ENCODE data around the gene TXNDC17. TPM values are rescaled to one million over a fixed set of nuclear protein-coding genes. Genes with fewer than 3 reads are reported as not detected.

Gene TXNDC17
- total and polyA plus RNA-seq, 2 of the 13 experiments (the other 11 are each of a cell fraction or from before 2014, with no cell fraction given), result 188 to 266 TPM

DNA sequence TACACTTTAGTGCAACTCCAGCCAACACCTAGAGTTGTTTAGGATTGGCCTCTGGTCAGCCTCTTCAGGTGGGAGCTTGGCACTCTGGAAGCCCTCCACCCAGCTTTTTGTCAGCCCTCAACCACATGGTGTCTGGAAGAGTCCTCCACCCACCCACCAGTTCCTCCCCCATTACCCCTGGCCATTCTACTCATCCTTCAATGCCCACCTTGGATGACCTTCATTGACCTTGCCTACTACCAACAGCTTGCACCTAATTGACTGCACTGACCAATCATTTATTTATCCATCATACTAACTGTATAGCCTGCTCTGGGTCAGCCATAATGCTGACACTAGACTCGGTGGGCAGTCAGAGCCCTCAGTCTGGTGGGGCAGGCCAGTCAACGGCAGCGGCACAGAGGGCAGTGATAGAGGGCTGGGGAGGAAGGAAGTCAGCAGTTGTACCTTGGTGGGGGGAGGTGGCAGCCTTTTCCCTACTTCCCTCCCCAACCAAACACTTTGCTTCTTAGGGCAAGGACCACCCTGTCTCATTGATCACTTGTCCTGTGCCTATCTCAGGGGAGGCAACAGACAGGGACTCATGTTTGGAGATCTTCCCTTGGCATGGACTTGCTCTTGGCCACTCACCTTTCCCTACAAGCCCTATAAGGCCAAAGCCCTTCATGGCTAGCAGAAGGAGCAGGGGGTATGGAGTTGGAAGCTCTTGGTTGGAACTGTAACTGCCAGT lies 43.0 kb downstream of the TXNDC17 start:
- intact Hi-C loops (cut with micrococcal nuclease; ENCODE audit: unreplicated experiment), result loop anchor here (2.0 kb wide), 2 partner anchors 17 kb away; no protein-coding TSS in a partner anchor
- Histone ChIP-seq H3K4me3 (replicated peaks in 1 of 3; ENCODE audit: insufficient read depth in 1 of 3, low read depth in 2 of 3, low read length in 3 of 3) (peak overlapping the region in 1 of 3 experiments; percentile 10; a peak in 1 of 6 replicates), H3K9ac (ENCODE audit: insufficient read depth, low read depth, low read length) (no peak overlapping the region), H3K4me2 (ENCODE audit: low read depth, low read length) (peak overlapping the region; percentile 66), H3K9me3 (ENCODE audit: low read length) (no peaks in the 10 kb centered on the region), H3K79me2 (ENCODE audit: insufficient read depth, low read length) (no peaks in the 10 kb centered on the region), H3K36me3 (replicated peaks in 1 of 2; ENCODE audit: control insufficient read depth in 1 of 2, insufficient read depth in 2 of 2, low read length in 2 of 2) (peaks cover 0 to 8% of the 10 kb centered on the region in 2 experiments; a peak in 2 of 5 replicates), H3K4me1 (ENCODE audit: insufficient read depth, low read length) (peaks cover 73% of the 10 kb centered on the region), H3K27ac (ENCODE audit: extremely low read length, insufficient read depth, low read length) (peak overlapping the region; percentile 58), H3K27me3 (ENCODE audit: control insufficient read depth in 1 of 2, insufficient read depth in 2 of 2, low read length in 2 of 2) (no peaks in the 10 kb centered on the region), H2AFZ (ENCODE audit: low read length) (no peak overlapping the region), H4K20me1 (ENCODE audit: insufficient read depth, low read length) (no peaks in the 10 kb centered on the region)
- in situ Hi-C loops (cut with HindIII; ENCODE audit: extremely low pct_ligation_motif_present, low pct_unique_long_range_greater_than_20kb), result no loop called here
- 78% methylated on average over 3 of the region's 3 CpGs for WGBS (ENCODE audit: low lambda C conversion rate)
- ChIA-PET POLR2A (interaction anchor here (0.9 to 7.7 kb wide), 6 partner anchors 11 to 70 kb away, joined by 3 to 265 read pairs (median 4); partner anchors contain the start of gene SLC13A5), CTCF (ENCODE audit: low intra/inter-chr PET ratio, low total read pairs) (interaction anchor here (0.7 kb wide), 1 partner anchor 30 kb away, joined by 3 read pairs; no protein-coding TSS in a partner anchor)
- peak; percentile 10 for ATAC-seq
- no peak for DNase-seq (ENCODE audit: low spot score)
- no TSS peak for BruUV-seq (replicated peaks)
- no peak for FAIRE-seq
- TF ChIP-seq SRY (CRISPR knock-in tag; IDR thresholded peaks at IDR 0.05) (0 out of 2 replicates have a peak, but pooled peaks have one; percentile 32), ZNF776 (CRISPR knock-in tag; IDR thresholded peaks at IDR 0.05) (0 out of 2 replicates have a peak, but pooled peaks have one; percentile 56), ELF3 (CRISPR knock-in tag; IDR thresholded peaks at IDR 0.05) (0 out of 2 replicates have a peak, but pooled peaks have one; percentile 12), ZNF83 (CRISPR knock-in tag; IDR thresholded peaks at IDR 0.05; ENCODE audit: borderline replicate concordance) (0 out of 2 replicates have a peak, but pooled peaks have one; percentile 21), HNF4G (IDR thresholded peaks at IDR 0.05; ENCODE audit: borderline replicate concordance, low read depth, low read length) (no peak), HNF4G (CRISPR knock-in tag; IDR thresholded peaks at IDR 0.05; ENCODE audit: borderline replicate concordance, low read depth) (no peak), POLR2G (IDR thresholded peaks at IDR 0.05; ENCODE audit: low read depth, low read length) (peak; percentile 47; the same call in 1 of the 2 replicates), ZMAT3 (CRISPR knock-in tag; conservative IDR thresholded peaks at IDR 0.05) (0 out of 2 replicates have a peak, but pooled peaks have one; percentile 44)
- TF ChIP-seq, protein P1, sequence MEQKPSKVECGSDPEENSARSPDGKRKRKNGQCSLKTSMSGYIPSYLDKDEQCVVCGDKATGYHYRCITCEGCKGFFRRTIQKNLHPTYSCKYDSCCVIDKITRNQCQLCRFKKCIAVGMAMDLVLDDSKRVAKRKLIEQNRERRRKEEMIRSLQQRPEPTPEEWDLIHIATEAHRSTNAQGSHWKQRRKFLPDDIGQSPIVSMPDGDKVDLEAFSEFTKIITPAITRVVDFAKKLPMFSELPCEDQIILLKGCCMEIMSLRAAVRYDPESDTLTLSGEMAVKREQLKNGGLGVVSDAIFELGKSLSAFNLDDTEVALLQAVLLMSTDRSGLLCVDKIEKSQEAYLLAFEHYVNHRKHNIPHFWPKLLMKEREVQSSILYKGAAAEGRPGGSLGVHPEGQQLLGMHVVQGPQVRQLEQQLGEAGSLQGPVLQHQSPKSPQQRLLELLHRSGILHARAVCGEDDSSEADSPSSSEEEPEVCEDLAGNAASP (CRISPR knock-in tag; IDR thresholded peaks at IDR 0.05; ENCODE audit: borderline replicate concordance), result no peak
- TF ChIP-seq, protein P2, sequence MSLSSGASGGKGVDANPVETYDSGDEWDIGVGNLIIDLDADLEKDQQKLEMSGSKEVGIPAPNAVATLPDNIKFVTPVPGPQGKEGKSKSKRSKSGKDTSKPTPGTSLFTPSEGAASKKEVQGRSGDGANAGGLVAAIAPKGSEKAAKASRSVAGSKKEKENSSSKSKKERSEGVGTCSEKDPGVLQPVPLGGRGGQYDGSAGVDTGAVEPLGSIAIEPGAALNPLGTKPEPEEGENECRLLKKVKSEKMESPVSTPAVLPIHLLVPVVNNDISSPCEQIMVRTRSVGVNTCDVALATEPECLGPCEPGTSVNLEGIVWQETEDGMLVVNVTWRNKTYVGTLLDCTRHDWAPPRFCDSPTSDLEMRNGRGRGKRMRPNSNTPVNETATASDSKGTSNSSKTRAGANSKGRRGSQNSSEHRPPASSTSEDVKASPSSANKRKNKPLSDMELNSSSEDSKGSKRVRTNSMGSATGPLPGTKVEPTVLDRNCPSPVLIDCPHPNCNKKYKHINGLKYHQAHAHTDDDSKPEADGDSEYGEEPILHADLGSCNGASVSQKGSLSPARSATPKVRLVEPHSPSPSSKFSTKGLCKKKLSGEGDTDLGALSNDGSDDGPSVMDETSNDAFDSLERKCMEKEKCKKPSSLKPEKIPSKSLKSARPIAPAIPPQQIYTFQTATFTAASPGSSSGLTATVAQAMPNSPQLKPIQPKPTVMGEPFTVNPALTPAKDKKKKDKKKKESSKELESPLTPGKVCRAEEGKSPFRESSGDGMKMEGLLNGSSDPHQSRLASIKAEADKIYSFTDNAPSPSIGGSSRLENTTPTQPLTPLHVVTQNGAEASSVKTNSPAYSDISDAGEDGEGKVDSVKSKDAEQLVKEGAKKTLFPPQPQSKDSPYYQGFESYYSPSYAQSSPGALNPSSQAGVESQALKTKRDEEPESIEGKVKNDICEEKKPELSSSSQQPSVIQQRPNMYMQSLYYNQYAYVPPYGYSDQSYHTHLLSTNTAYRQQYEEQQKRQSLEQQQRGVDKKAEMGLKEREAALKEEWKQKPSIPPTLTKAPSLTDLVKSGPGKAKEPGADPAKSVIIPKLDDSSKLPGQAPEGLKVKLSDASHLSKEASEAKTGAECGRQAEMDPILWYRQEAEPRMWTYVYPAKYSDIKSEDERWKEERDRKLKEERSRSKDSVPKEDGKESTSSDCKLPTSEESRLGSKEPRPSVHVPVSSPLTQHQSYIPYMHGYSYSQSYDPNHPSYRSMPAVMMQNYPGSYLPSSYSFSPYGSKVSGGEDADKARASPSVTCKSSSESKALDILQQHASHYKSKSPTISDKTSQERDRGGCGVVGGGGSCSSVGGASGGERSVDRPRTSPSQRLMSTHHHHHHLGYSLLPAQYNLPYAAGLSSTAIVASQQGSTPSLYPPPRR (CRISPR knock-in tag; IDR thresholded peaks at IDR 0.05; ENCODE audit: borderline replicate concordance), result no peak
- TF ChIP-seq, protein P3, sequence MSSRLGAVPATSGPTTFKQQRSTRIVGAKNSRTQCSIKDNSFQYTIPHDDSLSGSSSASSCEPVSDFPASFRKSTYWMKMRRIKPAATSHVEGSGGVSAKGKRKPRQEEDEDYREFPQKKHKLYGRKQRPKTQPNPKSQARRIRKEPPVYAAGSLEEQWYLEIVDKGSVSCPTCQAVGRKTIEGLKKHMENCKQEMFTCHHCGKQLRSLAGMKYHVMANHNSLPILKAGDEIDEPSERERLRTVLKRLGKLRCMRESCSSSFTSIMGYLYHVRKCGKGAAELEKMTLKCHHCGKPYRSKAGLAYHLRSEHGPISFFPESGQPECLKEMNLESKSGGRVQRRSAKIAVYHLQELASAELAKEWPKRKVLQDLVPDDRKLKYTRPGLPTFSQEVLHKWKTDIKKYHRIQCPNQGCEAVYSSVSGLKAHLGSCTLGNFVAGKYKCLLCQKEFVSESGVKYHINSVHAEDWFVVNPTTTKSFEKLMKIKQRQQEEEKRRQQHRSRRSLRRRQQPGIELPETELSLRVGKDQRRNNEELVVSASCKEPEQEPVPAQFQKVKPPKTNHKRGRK (CRISPR knock-in tag; IDR thresholded peaks at IDR 0.05), result 0 out of 2 replicates have a peak, but pooled peaks have one; percentile 14
- TF ChIP-seq, protein P4, sequence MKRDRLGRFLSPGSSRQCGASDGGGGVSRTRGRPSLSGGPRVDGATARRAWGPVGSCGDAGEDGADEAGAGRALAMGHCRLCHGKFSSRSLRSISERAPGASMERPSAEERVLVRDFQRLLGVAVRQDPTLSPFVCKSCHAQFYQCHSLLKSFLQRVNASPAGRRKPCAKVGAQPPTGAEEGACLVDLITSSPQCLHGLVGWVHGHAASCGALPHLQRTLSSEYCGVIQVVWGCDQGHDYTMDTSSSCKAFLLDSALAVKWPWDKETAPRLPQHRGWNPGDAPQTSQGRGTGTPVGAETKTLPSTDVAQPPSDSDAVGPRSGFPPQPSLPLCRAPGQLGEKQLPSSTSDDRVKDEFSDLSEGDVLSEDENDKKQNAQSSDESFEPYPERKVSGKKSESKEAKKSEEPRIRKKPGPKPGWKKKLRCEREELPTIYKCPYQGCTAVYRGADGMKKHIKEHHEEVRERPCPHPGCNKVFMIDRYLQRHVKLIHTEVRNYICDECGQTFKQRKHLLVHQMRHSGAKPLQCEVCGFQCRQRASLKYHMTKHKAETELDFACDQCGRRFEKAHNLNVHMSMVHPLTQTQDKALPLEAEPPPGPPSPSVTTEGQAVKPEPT (CRISPR knock-in tag; IDR thresholded peaks at IDR 0.05; ENCODE audit: low read depth), result 0 out of 2 replicates have a peak, but pooled peaks have one; percentile 15

Data from HepG2 (cell line).